H9 (cell line): ENCODE data around the gene TM4SF1. TPM values are rescaled to one million over a fixed set of nuclear protein-coding genes. Genes with fewer than 3 reads are reported as not detected.

Experiments used
- DNase-seq: peaks from one replicate; pipeline ENCODE4 v3.0.0-alpha.2; 2017
- H2AFZ ChIP-seq: one replicate; pipeline ENCODE4 v1.6.1; 2013; ENCODE audit warnings: mild to moderate bottlenecking, low read length, control low read depth, moderate library complexity
- H2AK5ac ChIP-seq: 2 replicates; pipeline ENCODE4 v1.6.1; 2013; ENCODE audit warnings: low read length, control low read depth, mixed read lengths; ENCODE audit not compliant: insufficient read length
- H2BK120ac ChIP-seq: one replicate; pipeline ENCODE4 v1.6.1; 2013; ENCODE audit warnings: low read depth, mild to moderate bottlenecking, low read length, control low read depth, inconsistent platforms; ENCODE audit not compliant: poor library complexity, severe bottlenecking
- H2BK12ac ChIP-seq: 2 replicates; pipeline ENCODE4 v1.6.1; 2013; ENCODE audit warnings: low read length, control low read depth, mixed read lengths, low read depth; ENCODE audit not compliant: insufficient read length
- H2BK15ac ChIP-seq: 2 replicates; pipeline ENCODE4 v1.6.1; 2013; ENCODE audit warnings: low read depth, low read length, control low read depth
- H2BK20ac ChIP-seq: one replicate; pipeline ENCODE4 v1.6.1; 2013; ENCODE audit warnings: low read depth, mild to moderate bottlenecking, low read length, control low read depth, inconsistent platforms; ENCODE audit not compliant: poor library complexity, severe bottlenecking
- H2BK5ac ChIP-seq: 2 replicates; pipeline ENCODE4 v1.6.1; 2013; ENCODE audit warnings: low read length, control low read depth, mixed read lengths; ENCODE audit not compliant: insufficient read length
- H3K14ac ChIP-seq: 2 replicates; pipeline ENCODE4 v1.6.1; 2013; ENCODE audit warnings: low read length, control low read depth; ENCODE audit not compliant: insufficient read depth
- H3K18ac ChIP-seq: 2 replicates; pipeline ENCODE4 v1.6.1; 2013; ENCODE audit warnings: low read depth, mild to moderate bottlenecking, mixed read lengths, low read length, control low read depth; ENCODE audit not compliant: insufficient read length
- H3K23ac ChIP-seq: 2 replicates; pipeline ENCODE4 v1.6.1; 2013; ENCODE audit warnings: low read length, control low read depth, mixed read lengths, low read depth; ENCODE audit not compliant: insufficient read length
- H3K23me2 ChIP-seq: 2 replicates; pipeline ENCODE4 v1.6.1; 2013; ENCODE audit warnings: low read depth, mild to moderate bottlenecking, mixed read lengths, low read length, control low read depth; ENCODE audit not compliant: insufficient read length, poor library complexity, severe bottlenecking
- H3K27ac ChIP-seq: 2 replicates; pipeline ENCODE4 v1.5.1; 2013; ENCODE audit warnings: low read length, control low read depth, mixed read lengths, low read depth; ENCODE audit not compliant: insufficient read length
- H3K27me3 ChIP-seq: 2 replicates; pipeline ENCODE4 v1.6.1; 2013; ENCODE audit warnings: low read length, control low read depth, inconsistent platforms; ENCODE audit not compliant: insufficient read depth
- H3K4ac ChIP-seq: 2 replicates; pipeline ENCODE4 v1.6.1; 2013; ENCODE audit warnings: low read depth, mild to moderate bottlenecking, control low read depth, inconsistent platforms, low read length, moderate library complexity
- H3K4me1 ChIP-seq: 2 replicates; pipeline ENCODE4 v1.6.1; 2013; ENCODE audit warnings: low read length, control low read depth, inconsistent platforms; ENCODE audit not compliant: insufficient read depth
- H3K4me2 ChIP-seq: 2 replicates; pipeline ENCODE4 v1.6.1; 2013; ENCODE audit warnings: low read length, control low read depth, mixed read lengths; ENCODE audit not compliant: insufficient read length, insufficient read depth
- H3K56ac ChIP-seq: 2 replicates; pipeline ENCODE4 v1.6.1; 2013; ENCODE audit warnings: low read depth, mild to moderate bottlenecking, mixed read lengths, low read length, control low read depth; ENCODE audit not compliant: insufficient read length
- H3K79me1 ChIP-seq: 2 replicates; pipeline ENCODE4 v1.6.1; 2013; ENCODE audit warnings: low read depth, mild to moderate bottlenecking, moderate library complexity, low read length, control low read depth, inconsistent platforms; ENCODE audit not compliant: insufficient read depth, poor library complexity, severe bottlenecking
- H3K79me2 ChIP-seq: 2 replicates; pipeline ENCODE4 v1.6.1; 2013; ENCODE audit warnings: low read length, control low read depth, inconsistent platforms; ENCODE audit not compliant: insufficient read depth
- H3K9ac ChIP-seq: 2 replicates; pipeline ENCODE4 v1.6.1; 2013; ENCODE audit warnings: low read length, control low read depth, mixed read lengths; ENCODE audit not compliant: insufficient read length; ENCODE audit errors: extremely low read depth
- H3K9me3 ChIP-seq: one replicate; pipeline ENCODE4 v1.6.1; 2013; ENCODE audit warnings: low read depth, low read length, inconsistent platforms; ENCODE audit not compliant: control insufficient read depth
- H3T11ph ChIP-seq: one replicate; pipeline ENCODE4 v1.6.1; 2013; ENCODE audit warnings: mild to moderate bottlenecking, low read length, control low read depth, inconsistent platforms
- H4K20me1 ChIP-seq: one replicate; pipeline ENCODE4 v1.6.1; 2013; ENCODE audit not compliant: control insufficient read depth, insufficient read length, insufficient read depth
- H4K5ac ChIP-seq: 2 replicates; pipeline ENCODE4 v1.6.1; 2013; ENCODE audit warnings: low read depth, mild to moderate bottlenecking, mixed read lengths, low read length, control low read depth; ENCODE audit not compliant: insufficient read length
- H4K8ac ChIP-seq: replicated peaks from 2 replicates; pipeline ENCODE4 v1.6.1; 2013; ENCODE audit warnings: low read length, control low read depth, mixed read lengths, low read depth; ENCODE audit not compliant: insufficient read length
- H4K91ac ChIP-seq: 2 replicates; pipeline ENCODE4 v1.6.1; 2013; ENCODE audit warnings: low read depth, mild to moderate bottlenecking, moderate library complexity, mixed read lengths, low read length, control low read depth; ENCODE audit not compliant: insufficient read length
- H3K27ac Mint-ChIP-seq, 3 experiments: 2 replicates in 2 of 3; 3 replicates in 1 of 3; pipeline ENCODE4 v1.8.0; 2020 to 2021; ENCODE audit warnings: mixed read lengths in 3 of 3, mild to moderate bottlenecking in 1 of 3, moderate library complexity in 1 of 3
- H3K27me3 Mint-ChIP-seq: 2 replicates; pipeline ENCODE4 v1.8.0; 2021; ENCODE audit warnings: low read depth, mild to moderate bottlenecking, moderate library complexity, mixed read lengths
- H3K36me3 Mint-ChIP-seq, 3 experiments: 2 replicates in 2 of 3; 3 replicates in 1 of 3; pipeline ENCODE4 v1.8.0; 2020 to 2021; ENCODE audit warnings: low read depth in 3 of 3, mixed read lengths in 3 of 3; ENCODE audit not compliant: insufficient read depth in 1 of 3
- H3K4me1 Mint-ChIP-seq, 2 experiments: 2 replicates each; pipeline ENCODE4 v1.8.0; 2020; ENCODE audit warnings: mixed read lengths in 2 of 2
- H3K4me3 Mint-ChIP-seq, 2 experiments: 2 replicates in 1 of 2; 3 replicates in 1 of 2; pipeline ENCODE4 v1.8.0; 2020 to 2021; ENCODE audit warnings: mild to moderate bottlenecking in 2 of 2, mixed read lengths in 2 of 2, moderate library complexity in 1 of 2
- H3K9me3 Mint-ChIP-seq, 2 experiments: 2 replicates in 1 of 2; 3 replicates in 1 of 2; pipeline ENCODE4 v1.8.0; 2020; ENCODE audit warnings: mild to moderate bottlenecking in 2 of 2, mixed read lengths in 2 of 2, moderate library complexity in 1 of 2
- CTCF ChIP-seq: fragments of 200-600 bp; sonication (generic); conservative IDR thresholded peaks from 3 replicates; pipeline ENCODE4 v1.8.0; 2021; ENCODE audit warnings: antibody characterized with exemption, mild to moderate bottlenecking
- WGBS: extraction: QIAGEN DNeasy Blood & Tissue Kit; methylation state at CpG from one replicate; pipeline ENCODE4 v1.1.7; 2013; ENCODE audit warnings: missing lambda C conversion rate, low lambda C conversion rate, mixed read lengths; ENCODE audit not compliant: insufficient read length; ENCODE audit errors: extremely low coverage; 5-methylcytosine and 5-hydroxymethylcytosine counted together
- total RNA-seq: library from RNA; stranded (reverse); gene quantifications from 2 replicates; pipeline ENCODE4 v1.2.1, GENCODE V29; 2021

The TM4SF1 gene
- total RNA-seq, 1 experiment from 2014 or later = 1.2 TPM

GRCh38 chr3:149374793-149375500 is 2.5 kb downstream of the TM4SF1 start:
- no CpG with 5 or more reads among the region's 3 CpGs for WGBS
- Histone ChIP-seq H3K27me3 (no peaks in the 10 kb centered on the region), H3K4me2 (no peak overlapping the region), H2BK15ac (no peak overlapping the region), H2AFZ (no peak overlapping the region), H3K4ac (no peak overlapping the region), H2BK5ac (no peak overlapping the region), H3K23me2 (no peaks in the 10 kb centered on the region), H3K79me1 (no peaks in the 10 kb centered on the region), H4K91ac (no peak overlapping the region), H2BK120ac (no peak overlapping the region), H3K56ac (no peak overlapping the region), H3K23ac (no peak overlapping the region), H4K8ac (no peak overlapping the region), H3K79me2 (no peaks in the 10 kb centered on the region), H2AK5ac (no peak overlapping the region), H3T11ph (no peak overlapping the region), H3K4me1 (peaks cover 2% of the 10 kb centered on the region; the same call in 1 of the 2 replicates), H4K20me1 (no peaks in the 10 kb centered on the region), H4K5ac (no peak overlapping the region), H3K14ac (no peak overlapping the region), H3K9ac (no peak overlapping the region), H3K18ac (no peak overlapping the region), H3K9me3 (no peaks in the 10 kb centered on the region), H3K27ac (no peak overlapping the region), H2BK12ac (no peak overlapping the region), H2BK20ac (no peak overlapping the region)
- DNase-seq = no peak
- TF ChIP-seq CTCF = no peak
- H3K27me3 Mint-ChIP-seq = no peaks in the 10 kb centered on the region; the same call in 1 of the 2 replicates
- H3K36me3 Mint-ChIP-seq = peaks cover 7 to 14% (median 8%) of the 10 kb centered on the region in 3 experiments; a peak in 6 of 7 replicates
- no peak overlapping the region for H3K4me3 Mint-ChIP-seq
- no peak overlapping the region; a peak in 1 of 7 replicates for H3K27ac Mint-ChIP-seq
- H3K4me1 Mint-ChIP-seq = peaks cover 46 to 50% of the 10 kb centered on the region in 2 experiments
- peaks cover 14 to 16% of the 10 kb centered on the region in 2 experiments for H3K9me3 Mint-ChIP-seq
